AG04450 (cell line): ENCODE measurements around the gene F11. TPM values are rescaled to one million over a fixed set of nuclear protein-coding genes. Genes with fewer than 3 reads are reported as not detected.

Experiments
- CTCF ChIA-PET: fragments of 300-600, 350-600 bp; formaldehyde crosslinking; extraction: SDS; loops from one replicate; lab custom pipeline; 2022; ENCODE audit warnings: antibody characterized with exemption, inconsistent platforms; lab: Charles Lee
- POLR2A ChIA-PET: fragments of 350-600 bp; formaldehyde crosslinking; extraction: SDS; loops from one replicate; lab custom pipeline; 2021; ENCODE audit warnings: antibody characterized with exemption, inconsistent platforms; lab: Yijun Ruan, JAX
- DNase-seq: peaks from one replicate; pipeline ENCODE4 v3.0.0-alpha.2; 2011; ENCODE audit warnings: low read depth, low spot score
- H3K27ac ChIP-seq: one replicate; pipeline ENCODE4 v1.5.1; 2012; ENCODE audit warnings: low read depth, low read length, control low read depth
- H3K27me3 ChIP-seq: one replicate; pipeline ENCODE4 v1.6.0; 2012; ENCODE audit warnings: low read length; ENCODE audit not compliant: control insufficient read depth, insufficient read depth
- H3K4me3 ChIP-seq: 2 replicates; pipeline ENCODE4 v1.5.1; 2011; ENCODE audit warnings: mild to moderate bottlenecking, low read depth, low read length, control low read depth
- H3K9me3 ChIP-seq: 2 replicates; pipeline ENCODE4 v1.5.1; 2012; ENCODE audit warnings: low read length; ENCODE audit not compliant: control insufficient read depth, insufficient read depth
- polyA minus RNA-seq: library from RNA; depleted of rRNA, polyadenylated mRNA; stranded (reverse); fragments of >200 nt; gene quantifications from 2 replicates; pipeline ENCODE4 v1.2.3, GENCODE V29; 2011; rRNA and poly(A)+ RNA removed
- polyA plus RNA-seq: library from polyadenylated mRNA; depleted of rRNA; stranded (reverse); fragments of >200 nt; gene quantifications from 2 replicates; pipeline ENCODE4 v1.2.3, GENCODE V29; 2011; rRNA removed
- TF ChIP-seq, protein P1 (sequence below): IDR thresholded peaks from 2 replicates; pipeline ENCODE4 v1.5.1; 2011; ENCODE audit warnings: low read depth, low read length, control low read depth, inconsistent platforms

Gene F11
- polyA plus RNA-seq (not detected in 2 replicates), polyA minus RNA-seq (not detected in 2 replicates)

DNA sequence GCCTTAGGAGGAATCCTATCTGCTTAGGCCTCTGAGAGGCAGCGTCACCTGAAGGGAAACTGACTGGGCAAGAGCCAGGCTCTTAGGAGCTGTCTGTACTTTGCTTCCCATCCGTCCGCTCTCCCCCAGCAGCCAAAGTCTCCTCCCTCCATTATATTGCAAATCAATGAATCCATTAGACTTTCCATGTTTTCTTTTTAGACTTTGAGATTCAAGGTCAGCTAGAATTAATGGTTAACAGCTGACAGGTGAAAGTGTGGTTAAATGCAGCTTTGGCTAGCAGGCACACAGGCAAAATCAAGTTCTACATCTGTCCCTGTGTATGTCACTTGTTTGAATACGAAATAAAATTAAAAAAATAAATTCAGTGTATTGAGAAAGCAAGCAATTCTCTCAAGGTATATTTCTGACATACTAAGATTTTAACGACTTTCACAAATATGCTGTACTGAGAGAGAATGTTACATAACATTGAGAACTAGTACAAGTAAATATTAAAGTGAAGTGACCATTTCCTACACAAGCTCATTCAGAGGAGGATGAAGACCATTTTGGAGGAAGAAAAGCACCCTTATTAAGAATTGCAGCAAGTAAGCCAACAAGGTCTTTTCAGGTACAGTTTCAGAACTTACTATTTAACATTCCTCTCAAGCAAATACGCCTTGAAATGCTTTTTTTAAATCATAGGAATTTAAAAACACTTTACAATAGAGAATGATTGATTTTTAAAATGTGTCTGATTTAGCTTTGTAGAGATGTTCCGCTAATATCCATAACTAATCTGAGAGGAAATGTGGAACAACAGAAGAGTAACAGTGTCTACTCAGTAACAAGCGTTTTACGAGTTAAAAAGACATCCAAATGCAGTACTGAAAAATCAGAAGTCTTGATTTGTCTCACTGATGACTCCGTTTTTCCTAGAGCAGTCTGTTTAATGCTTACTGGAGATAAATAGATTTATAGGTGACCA lies at the start of gene F11:
TSS of gene F11 (plus strand) at position 507 of the 970 bp plus-strand sequence. CDS start 948 bp downstream, outside the sequence.
- no peaks in the 10 kb centered on the region for H3K27me3 ChIP-seq
- ChIA-PET CTCF (no interaction called here), POLR2A (no interaction called here)
- no peaks in the 10 kb centered on the region for H3K9me3 ChIP-seq
- no peak within 1 kb of the TSS for H3K4me3 ChIP-seq
- TF ChIP-seq, protein P1, sequence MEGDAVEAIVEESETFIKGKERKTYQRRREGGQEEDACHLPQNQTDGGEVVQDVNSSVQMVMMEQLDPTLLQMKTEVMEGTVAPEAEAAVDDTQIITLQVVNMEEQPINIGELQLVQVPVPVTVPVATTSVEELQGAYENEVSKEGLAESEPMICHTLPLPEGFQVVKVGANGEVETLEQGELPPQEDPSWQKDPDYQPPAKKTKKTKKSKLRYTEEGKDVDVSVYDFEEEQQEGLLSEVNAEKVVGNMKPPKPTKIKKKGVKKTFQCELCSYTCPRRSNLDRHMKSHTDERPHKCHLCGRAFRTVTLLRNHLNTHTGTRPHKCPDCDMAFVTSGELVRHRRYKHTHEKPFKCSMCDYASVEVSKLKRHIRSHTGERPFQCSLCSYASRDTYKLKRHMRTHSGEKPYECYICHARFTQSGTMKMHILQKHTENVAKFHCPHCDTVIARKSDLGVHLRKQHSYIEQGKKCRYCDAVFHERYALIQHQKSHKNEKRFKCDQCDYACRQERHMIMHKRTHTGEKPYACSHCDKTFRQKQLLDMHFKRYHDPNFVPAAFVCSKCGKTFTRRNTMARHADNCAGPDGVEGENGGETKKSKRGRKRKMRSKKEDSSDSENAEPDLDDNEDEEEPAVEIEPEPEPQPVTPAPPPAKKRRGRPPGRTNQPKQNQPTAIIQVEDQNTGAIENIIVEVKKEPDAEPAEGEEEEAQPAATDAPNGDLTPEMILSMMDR = no peak
- no peak within 1 kb of the TSS for H3K27ac ChIP-seq
- DNase-seq = no peak

DNA sequence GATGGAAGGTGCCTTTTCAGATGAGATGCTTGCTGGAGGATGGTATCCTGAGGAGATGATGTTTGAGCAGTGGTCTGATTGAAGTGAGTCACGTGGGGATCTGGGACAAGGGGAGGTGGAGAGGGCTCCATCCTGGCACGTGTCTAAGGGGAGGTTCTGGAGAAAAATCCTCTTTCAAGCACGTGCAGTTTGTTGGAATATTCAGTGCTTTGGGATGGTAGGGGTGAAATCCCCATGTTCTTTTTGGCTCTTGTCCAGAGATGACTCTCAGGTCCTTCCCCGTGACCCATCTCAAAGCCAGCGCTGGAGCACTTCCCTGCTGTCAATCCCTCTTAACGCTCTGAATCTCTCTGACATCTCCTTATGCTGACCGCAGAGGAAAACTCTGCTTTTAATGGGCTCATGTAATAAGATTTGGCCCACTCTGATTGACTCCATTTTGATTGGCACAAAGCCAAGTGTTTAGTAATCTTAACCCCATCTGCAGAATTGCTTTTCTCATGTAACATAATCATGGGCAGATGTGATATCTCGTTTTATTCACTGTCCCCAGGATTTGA lies 49.4 kb upstream of the F11 start:
- Histone ChIP-seq H3K4me3 (no peak overlapping the region), H3K27me3 (no peaks in the 10 kb centered on the region), H3K9me3 (no peaks in the 10 kb centered on the region), H3K27ac (no peak overlapping the region)
- TF ChIP-seq, protein P1 = no peak
- ChIA-PET CTCF (no interaction called here), POLR2A (no interaction called here)
- no peak for DNase-seq

DNA sequence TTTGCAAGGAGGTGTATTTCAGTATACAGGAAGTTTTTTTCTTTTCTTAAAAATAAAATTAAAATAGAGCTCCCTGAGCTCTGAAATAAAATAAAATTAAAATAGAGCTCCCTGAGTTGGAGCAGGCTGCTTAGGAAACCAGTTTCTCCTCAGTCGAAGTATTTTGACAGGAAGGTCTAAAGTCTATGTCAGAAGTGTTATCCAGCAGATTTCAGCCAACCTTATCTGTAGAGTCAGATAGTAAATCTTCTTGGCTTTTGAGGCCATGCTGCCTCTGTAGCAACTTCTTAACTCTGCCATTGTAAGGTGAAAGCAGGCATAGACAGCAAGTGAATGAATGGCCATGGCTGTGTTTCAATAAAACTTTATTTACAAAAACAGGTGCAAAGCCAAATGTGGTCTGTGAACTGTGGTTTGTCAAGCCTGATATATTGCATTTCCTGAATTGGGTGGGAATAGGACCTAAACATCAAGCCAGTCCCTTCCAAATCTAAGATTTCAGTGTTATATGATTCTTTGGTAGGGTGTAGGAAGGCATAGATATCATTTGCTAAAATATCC lies 48.2 kb upstream of the F11 start:
- H3K4me3 ChIP-seq = no peak overlapping the region
- no peak overlapping the region for H3K27ac ChIP-seq
- H3K27me3 ChIP-seq = no peaks in the 10 kb centered on the region
- TF ChIP-seq, protein P1 = no peak
- no peaks in the 10 kb centered on the region for H3K9me3 ChIP-seq
- DNase-seq = no peak
- POLR2A ChIA-PET = no interaction called here
- CTCF ChIA-PET = interaction anchor here (1.0 kb wide), 1 partner anchor 180 kb away, joined by 4 read pairs; no protein-coding TSS in a partner anchor

DNA sequence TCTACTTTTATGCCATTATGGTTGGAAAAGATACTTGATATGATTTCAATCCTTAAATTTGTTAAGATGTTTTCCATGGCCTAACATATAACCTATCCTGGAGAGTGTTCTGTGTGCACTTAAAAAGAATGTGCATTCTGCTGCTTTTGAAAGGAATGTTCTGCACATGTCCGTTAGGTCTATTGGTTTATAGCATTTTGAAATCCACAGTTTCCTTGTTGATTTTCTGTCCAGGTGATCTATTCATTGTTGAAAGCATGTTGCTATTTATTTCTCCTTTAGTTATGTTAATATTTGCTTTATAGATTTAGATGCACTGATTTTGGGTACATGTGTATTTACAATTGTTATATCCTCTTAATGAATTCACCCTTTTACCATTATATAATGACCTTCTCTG lies 44.4 kb upstream of the F11 start:
- Histone ChIP-seq H3K27ac (no peak overlapping the region), H3K4me3 (no peak overlapping the region), H3K27me3 (no peaks in the 10 kb centered on the region), H3K9me3 (no peaks in the 10 kb centered on the region)
- TF ChIP-seq, protein P1 = no peak
- CTCF ChIA-PET = no interaction called here
- no peak for DNase-seq
- POLR2A ChIA-PET = no interaction called here

DNA sequence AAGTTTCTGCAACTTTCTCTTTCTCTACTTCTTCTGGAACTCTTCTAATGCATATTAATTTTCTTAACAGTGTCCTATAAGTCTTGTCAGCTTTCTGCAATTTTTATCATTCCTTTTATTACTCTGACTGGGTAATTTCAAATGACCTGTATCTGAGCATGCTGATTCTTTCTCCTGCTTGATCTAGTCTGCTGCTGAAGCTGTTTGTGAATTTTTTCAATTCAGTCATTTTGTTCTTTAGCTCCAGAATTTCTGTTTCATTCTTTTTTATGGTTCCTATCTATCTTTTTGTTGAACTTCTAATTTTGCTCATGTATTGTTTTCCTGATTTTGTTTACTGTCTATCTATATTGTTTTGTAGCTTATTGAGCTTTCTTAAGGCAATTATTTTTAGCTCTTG lies 40.1 kb upstream of the F11 start:
- no peak for DNase-seq
- CTCF ChIA-PET = interaction anchor here (0.6 to 1.0 kb wide), 2 partner anchors 158 to 361 kb away, joined by 3 to 4 read pairs; no protein-coding TSS in a partner anchor
- H3K9me3 ChIP-seq = no peaks in the 10 kb centered on the region
- TF ChIP-seq, protein P1 = no peak
- POLR2A ChIA-PET = no interaction called here
- no peak overlapping the region for H3K27ac ChIP-seq
- H3K27me3 ChIP-seq = no peaks in the 10 kb centered on the region
- H3K4me3 ChIP-seq = no peak overlapping the region
